NCI-H2171 treated with DMSO at 0.1 percent for 48 hours (cell line): ENCODE measurements around the gene STAT4.

Experiments used
- DNase-seq: peaks from one replicate; lab custom pipeline; 2025; lab: John Stamatoyannopoulos, UW

The STAT4 gene

DNA sequence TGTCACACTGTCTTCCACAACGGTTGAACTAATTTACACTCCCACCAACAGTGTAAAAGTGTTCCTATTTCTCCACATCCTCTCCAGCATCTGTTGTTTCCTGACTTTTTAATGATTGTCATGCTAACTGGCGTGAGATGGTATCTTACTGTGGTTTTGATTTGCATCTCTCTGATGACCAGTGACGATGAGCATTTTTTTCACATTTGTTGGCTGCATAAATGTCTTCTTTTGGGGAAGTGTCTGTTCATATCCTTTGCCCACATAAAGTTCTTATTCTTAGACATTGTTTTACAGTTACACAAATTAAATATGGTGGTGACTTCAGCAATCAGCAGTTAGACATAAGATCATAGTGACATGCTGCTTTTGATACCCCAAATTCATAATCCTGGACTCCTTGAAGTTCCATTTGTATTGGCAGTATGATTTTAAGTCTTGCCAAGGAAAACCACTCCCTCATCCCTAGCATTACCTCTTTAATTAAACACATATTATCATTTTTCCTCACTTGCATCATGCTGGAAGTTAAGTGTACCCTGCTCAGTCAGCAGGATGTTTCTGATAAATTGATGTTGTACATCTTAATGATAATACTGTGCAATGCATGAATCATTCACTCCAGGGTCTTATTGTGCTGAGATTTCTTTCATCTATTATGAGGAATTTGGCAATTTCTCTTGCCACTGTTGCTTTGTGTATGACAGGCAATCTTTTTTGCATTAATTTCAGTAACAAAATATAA is 69.2 kb downstream of the STAT4 start:
- DNase-seq: no peak

DNA sequence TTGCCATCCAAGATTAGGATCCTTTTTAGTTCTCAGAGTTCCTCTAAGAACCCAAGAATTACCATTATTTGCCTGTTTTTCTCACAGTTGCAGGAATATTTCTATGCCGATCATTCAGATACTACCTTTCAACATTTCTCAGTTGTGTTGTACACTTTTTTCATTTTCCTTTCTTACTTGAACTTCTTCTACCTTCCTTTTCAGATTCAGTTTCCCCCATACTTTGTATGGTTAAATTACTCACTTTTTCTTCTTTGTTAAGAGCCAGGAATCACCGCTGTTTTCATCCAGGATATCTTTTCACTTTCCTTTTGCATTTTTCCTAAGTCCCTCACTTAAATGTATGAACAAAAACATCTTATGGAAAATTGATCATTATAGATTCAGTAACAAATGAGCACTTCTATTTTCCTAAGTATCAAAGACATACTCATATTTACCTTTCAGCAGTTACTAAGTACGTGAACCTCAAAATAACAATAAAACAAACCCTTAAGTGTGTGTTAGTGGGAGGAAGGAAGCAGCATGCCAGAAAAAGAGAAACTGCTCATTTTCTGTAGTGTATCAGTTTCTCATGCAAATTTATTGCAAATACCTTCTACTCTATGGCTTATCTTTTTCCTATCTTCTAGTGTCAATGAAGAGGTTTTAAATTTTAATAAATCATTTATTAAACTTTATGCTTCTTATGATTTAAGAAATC is 72.5 kb downstream of the STAT4 start:
- DNase-seq: no peak

DNA sequence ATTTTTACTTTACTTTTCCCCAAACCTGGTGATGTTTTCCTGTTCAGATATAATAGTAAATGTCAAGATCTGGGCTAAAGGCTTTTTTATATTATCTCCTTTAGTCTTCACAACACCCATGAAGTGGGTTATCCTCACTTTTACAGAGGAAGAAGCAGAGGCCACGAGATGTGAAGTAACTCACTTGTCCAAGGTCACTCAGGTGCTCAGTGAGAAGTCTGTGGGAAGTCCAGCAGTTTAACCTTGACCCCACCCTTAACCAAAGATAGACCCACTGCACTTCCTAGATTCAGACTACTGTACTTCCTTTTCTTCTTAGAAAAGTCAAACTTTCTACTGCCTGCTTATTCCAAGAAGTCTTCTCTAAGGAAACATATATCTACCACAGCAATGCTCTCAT is 80.5 kb downstream of the STAT4 start:
- no peak for DNase-seq

- no peak for DNase-seq
These were observed 81.2 kb downstream of the STAT4 start for GRCh38 chr2:191069606-191070005.

DNA sequence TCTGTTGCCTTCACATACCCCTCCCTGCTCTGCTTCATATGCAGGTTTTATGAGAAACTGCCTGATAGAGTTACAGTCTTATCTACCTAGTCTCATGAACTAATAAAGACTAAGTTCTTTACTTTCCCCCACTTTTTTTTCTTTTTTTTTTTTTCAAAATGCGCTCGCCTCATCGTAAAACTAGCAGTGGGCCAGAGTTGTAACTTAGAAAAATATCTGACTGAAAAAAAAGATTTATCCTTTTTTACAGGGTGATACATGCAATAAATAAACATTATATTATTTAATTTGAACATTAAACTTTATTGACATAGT is 83.9 kb downstream of the STAT4 start:
- DNase-seq: no peak

- DNase-seq: no peak
These were observed 84.4 kb downstream of the STAT4 start for GRCh38 chr2:191066197-191066918.

- DNase-seq: no peak
These were observed 85.0 kb downstream of the STAT4 start for GRCh38 chr2:191065785-191066184.

DNA sequence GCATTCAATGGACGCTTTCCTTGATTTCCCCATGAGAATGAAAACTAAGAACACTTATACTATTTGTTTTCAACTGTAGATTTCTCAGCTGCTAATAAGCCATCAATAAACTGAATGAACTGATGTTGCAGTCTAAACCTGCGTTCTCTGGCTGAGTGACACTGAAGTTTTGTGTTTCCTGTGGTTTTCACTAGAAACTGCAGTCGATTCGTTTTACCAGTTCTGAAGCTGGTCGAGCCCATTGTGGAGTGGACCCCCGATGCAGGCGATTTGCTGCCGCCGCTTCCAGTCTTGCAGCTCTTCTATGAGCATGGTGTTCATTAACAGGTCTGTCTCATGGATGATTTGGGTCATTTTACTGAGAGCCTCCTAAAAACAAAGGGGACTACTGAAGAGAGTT is 86.2 kb downstream of the STAT4 start:
- DNase-seq: no peak

DNA sequence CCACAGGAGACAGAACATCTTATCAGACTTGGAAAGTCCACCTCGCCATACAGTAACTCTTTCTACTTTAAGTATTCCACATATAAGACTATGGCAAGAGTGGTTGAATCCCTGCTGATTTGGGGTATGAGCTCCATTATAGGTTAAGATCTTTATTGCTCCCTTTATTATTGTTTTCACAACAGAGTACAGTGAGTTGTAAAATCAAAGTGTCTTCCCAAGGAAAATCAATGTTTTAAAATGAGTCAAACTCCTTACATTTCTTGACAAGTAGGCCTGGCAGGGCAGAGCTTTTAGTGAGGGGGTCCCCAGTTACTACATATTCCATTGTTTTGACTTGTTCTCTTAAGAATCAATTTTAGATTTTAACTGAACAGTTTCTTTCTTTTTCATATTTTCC is 87.2 kb downstream of the STAT4 start:
- DNase-seq: no peak

DNA sequence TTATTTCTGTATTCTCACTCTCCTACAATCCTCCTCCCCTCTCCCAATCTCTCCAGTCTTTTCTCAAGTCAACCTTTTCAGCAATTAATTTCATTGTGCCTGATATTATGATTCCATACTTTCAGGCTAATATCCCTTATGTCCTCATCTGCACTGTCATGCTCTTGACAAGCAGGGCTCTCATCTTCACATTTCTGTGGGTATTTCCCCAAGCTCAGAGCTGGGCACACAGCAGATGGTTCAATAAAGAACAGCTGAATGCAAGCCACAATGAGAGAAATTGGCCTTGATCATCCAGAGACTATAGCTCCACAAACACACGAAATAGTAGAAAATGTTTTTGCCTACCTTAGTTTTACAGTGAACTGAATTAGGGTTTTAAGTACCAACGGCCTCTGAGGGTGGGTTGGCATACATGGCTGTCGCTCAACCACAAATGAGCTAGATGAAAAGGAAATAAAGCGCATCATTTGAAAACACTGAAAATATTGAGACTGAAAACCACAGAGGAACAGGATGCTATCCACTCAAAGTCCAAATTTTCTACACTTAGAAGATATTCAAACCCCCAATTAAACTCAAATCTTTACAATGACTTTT is 89.3 kb downstream of the STAT4 start:
- DNase-seq: no peak

DNA sequence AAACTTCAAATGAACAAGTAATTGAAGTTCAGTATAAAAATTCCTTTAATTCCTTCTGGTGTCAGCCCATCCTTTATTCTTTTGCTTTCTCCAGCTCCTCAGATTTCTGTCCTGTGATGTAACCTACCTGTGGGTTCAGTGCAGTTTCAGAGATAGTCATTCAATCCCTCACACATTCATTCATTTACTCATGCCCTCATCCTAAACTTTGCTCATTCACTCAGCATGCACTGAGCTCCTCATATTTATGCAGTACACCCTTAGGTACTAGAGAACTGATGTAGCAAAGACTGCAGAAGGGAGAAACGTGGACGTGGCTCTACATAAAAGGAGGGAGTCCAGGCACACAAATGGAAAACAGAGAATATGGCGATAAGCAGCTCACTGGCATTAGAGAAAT is 91.5 kb downstream of the STAT4 start:
- no peak for DNase-seq

GRCh38 chr2:191056228-191056627 is 94.6 kb downstream of the STAT4 start:
- DNase-seq: no peak

DNA sequence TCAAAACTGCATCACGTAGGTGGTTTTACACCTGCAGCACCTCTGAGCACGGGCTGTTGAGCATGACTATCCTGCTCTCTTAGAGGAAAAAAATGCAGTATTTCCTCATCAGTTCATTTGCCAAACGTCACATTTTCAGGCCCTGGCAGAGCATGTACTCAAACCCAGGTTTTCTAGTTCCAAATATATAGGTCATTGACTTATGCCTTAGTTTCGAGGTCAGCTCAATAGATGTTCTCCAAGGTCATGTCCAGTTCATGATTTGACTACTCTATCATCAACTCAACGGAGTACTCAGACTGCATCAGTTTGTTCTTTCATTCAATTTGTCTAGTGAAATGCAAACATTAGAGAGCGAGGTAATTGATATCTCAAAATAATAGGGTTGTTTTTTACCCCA is 97.5 kb downstream of the STAT4 start:
- no peak for DNase-seq

DNA sequence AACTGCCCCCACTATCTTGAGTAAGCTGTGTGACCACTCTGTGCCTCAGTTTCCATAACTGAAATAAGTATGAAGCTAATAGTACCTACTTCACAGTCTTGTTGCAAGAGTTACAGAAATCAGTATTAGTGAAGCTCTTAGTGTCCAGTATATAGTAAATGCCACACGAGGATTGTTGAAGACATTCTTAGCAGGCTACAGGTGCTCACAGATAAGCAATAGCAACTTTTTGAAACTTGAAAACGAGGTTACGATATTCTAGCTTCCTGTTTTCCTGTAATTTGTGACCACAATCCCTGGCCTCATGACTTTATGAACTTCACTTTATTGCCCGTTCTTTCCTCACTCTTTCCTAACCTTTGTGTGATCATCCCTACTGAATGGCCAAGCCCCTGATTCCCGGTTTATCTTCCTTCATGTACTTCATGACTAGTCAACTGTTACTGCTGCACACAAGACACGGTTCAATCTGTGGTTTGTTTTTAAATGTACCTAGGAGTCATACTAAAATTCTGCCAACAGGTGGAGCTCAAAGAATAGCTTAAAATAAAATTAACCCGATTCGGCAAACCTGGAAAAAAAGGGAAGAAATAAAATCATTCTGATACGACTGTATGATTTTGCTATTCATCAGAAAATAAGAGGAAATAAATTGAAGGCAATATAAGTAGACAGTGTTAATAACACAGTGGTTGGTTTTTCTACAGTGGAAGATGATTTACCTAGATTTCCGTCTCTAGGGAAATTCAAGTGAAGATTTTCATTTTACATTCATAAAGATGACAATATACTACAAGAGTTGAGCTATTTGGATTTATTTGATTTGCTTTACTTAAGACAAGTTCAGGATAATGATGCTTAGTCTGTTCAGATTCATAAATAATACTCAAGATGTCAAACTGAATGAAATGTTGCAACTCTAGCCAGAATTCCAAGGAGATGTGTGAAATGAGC is 98.7 kb downstream of the STAT4 start:
- peak; percentile 63 for DNase-seq

GRCh38 chr2:191051177-191051576 is 99.6 kb downstream of the STAT4 start:
- peak; percentile 40 for DNase-seq

DNA sequence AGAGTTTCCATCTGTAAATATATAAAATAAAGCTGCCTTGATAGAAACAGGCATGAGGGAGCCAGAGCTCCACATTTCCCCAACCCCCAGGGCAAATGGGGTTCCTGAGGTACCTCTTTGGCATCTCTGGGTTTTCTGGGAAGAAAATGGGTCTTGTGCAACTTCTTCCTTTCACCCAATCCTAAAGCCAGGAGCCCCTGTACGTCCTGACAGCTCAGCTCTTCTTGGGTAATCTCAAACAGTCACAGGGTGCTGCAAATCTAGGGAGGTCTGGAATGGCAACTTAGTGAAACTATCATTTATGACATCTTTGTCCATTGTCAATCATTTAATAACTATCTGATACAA is 100.2 kb downstream of the STAT4 start:
- DNase-seq: no peak

DNA sequence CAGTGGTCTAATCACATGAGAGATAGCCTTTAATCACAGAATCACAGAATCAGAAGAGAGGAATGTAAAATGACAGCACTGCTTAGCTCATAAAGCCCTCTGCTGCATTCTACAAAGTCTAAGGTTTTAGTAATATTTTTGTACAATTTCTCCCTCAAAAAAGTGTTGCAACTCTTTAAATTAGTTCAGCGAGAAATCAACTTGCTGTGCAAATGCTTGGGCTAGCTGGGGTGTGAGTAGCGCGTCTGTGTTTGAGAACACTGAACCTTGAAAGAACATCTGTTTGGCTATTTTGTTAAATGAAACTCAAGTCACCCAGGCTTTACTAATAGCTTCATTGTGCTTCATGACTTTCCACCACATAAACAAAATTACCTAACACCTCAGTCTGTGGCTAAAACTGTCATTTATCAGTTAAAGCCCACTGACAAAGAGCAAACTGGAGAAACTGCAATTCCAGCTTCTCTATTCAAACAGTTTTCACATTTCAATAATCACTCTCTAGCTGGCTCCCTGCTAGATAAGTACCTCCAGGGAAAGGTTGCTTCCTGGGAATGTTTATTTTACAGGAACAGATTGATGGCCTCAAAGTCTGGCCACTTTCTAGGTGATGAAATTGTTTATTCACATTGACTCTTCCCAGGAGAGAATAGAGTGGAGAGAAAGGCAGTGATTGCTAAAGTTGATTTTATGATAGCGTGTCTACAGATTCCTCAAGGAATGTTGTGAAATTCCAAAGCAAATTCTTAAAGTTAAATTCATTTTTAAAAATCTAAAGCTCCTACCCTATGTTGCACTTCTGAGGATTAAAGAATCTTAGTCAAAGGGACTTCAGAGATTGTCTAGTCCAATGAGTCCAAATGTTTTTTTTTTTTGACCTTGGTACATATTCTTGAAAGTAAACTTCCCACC is 100.8 kb downstream of the STAT4 start:
- peak; percentile 93 for DNase-seq

DNA sequence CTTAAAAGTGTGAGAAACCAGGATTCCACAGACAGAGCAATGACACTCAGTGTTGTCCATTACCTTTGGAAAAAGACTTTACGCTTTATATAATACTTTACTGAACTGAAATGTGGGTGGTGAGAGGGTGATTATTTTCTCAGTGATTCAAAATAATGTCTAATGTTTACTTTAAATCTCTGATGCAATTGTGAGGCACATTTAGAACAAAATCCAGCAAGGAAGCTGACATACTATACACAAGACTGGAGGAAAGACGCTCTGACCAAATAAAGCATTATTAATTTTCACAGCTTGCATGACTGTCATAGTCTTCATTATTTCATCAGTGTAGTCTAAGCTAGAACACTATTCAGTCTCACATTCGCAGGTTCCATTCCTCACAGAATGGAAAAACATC is 102.7 kb downstream of the STAT4 start:
- no peak for DNase-seq

- no peak for DNase-seq
These were observed 105.7 kb downstream of the STAT4 start for GRCh38 chr2:191045141-191045540.

DNA sequence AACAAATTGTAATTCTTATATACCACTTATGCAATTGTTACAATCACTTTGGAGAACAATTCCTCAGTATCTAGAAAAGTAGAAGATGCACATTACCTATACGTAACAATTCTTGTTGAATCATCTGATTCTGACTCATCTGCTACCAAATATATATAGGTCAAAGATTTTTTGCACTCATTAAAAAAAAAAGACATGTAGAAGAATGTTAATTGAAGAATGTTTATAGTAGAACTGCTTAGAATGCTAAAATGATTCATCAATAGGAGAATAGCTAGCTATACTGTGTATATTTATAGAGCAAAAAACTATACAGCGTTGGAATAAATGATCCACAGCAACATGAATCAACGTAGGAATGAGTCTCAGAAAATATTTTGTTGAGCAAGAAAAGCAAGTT is 107.4 kb downstream of the STAT4 start:
- DNase-seq: no peak
